GM23338 (cell line): ENCODE data around the gene OLFML3. TPM values are rescaled to one million over a fixed set of nuclear protein-coding genes. Genes with fewer than 3 reads are reported as not detected.

Experiments
- ATAC-seq: fragments of 200-7000 bp; cut with Tn5 transposase; 3 replicates; pipeline ENCODE4 v1.9.1; 2020
- DNase-seq: peaks from one replicate; pipeline ENCODE4 v3.0.0-alpha.2; 2015; ENCODE audit warnings: low spot score
- H2AFZ ChIP-seq: fragments of 200-600 bp; sonication (generic); 2 replicates; pipeline ENCODE4 v1.8.0; 2016; ENCODE audit warnings: antibody characterized with exemption, mild to moderate bottlenecking, moderate library complexity
- H3F3A ChIP-seq: fragments of 200-600 bp; sonication (generic); replicated peaks from 2 replicates; pipeline ENCODE4 v1.8.0; 2017; ENCODE audit warnings: antibody characterized with exemption, mixed run types, low read depth
- H3K27ac ChIP-seq: fragments of 200-600 bp; sonication (generic); 2 replicates; pipeline ENCODE4 v1.6.1; 2016; ENCODE audit warnings: low read depth
- H3K27me3 ChIP-seq: fragments of 200-600 bp; sonication (generic); 2 replicates; pipeline ENCODE4 v1.8.0; 2016; ENCODE audit warnings: mild to moderate bottlenecking, mixed run types, moderate library complexity; ENCODE audit not compliant: insufficient read depth
- H3K36me3 ChIP-seq: fragments of 200-600 bp; sonication (generic); 2 replicates; pipeline ENCODE4 v1.8.0; 2016; ENCODE audit warnings: mild to moderate bottlenecking; ENCODE audit not compliant: insufficient read depth
- H3K4me1 ChIP-seq: fragments of 200-600 bp; sonication (generic); 2 replicates; pipeline ENCODE4 v1.8.0; 2016; ENCODE audit warnings: mild to moderate bottlenecking, moderate library complexity; ENCODE audit not compliant: insufficient read depth
- H3K4me2 ChIP-seq: fragments of 200-600 bp; sonication (generic); 2 replicates; pipeline ENCODE4 v1.7.1; 2017; ENCODE audit warnings: mixed run types
- H3K4me3 ChIP-seq: fragments of 200-600 bp; sonication (generic); 2 replicates; pipeline ENCODE4 v1.6.1; 2016; ENCODE audit warnings: mixed run types
- H3K79me2 ChIP-seq: fragments of 200-600 bp; sonication (generic); replicated peaks from 2 replicates; pipeline ENCODE4 v1.8.0; 2017; ENCODE audit warnings: mild to moderate bottlenecking; ENCODE audit not compliant: insufficient read depth
- H3K9me2 ChIP-seq: fragments of 200-600 bp; sonication (generic); 2 replicates; pipeline ENCODE4 v1.8.0; 2017; ENCODE audit not compliant: insufficient read depth
- H4K20me1 ChIP-seq: fragments of 200-600 bp; sonication (generic); replicated peaks from 2 replicates; pipeline ENCODE4 v1.8.0; 2017; ENCODE audit warnings: mild to moderate bottlenecking; ENCODE audit not compliant: insufficient read depth
- H3K27ac Mint-ChIP-seq: 2 replicates; pipeline ENCODE4 v1.8.0; 2020; ENCODE audit warnings: inconsistent platforms, mild to moderate bottlenecking, moderate library complexity, mixed read lengths
- H3K27me3 Mint-ChIP-seq: 3 replicates; pipeline ENCODE4 v1.8.0; 2022; ENCODE audit warnings: low read depth, mild to moderate bottlenecking, moderate library complexity, mixed read lengths, inconsistent platforms; ENCODE audit not compliant: insufficient read depth, poor library complexity
- H3K36me3 Mint-ChIP-seq: 3 replicates; pipeline ENCODE4 v1.8.0; 2021; ENCODE audit warnings: low read depth, mild to moderate bottlenecking, inconsistent platforms, moderate library complexity, mixed read lengths
- H3K4me1 Mint-ChIP-seq: 3 replicates; pipeline ENCODE4 v1.8.0; 2020; ENCODE audit warnings: mild to moderate bottlenecking, inconsistent platforms, mixed read lengths
- H3K4me3 Mint-ChIP-seq: 3 replicates; pipeline ENCODE4 v1.8.0; 2021; ENCODE audit warnings: moderate library complexity, mild to moderate bottlenecking, inconsistent platforms, mixed read lengths
- H3K9me3 Mint-ChIP-seq: 3 replicates; pipeline ENCODE4 v1.8.0; 2020; ENCODE audit warnings: moderate library complexity, mild to moderate bottlenecking, inconsistent platforms, mixed read lengths
- CREB1 ChIP-seq: fragments of 250-450 bp; sonication (Bioruptor Pico); IDR thresholded peaks from 2 replicates; pipeline ENCODE4 v1.5.0; 2020; ENCODE audit warnings: low read depth, mild to moderate bottlenecking, moderate library complexity
- EZH2 ChIP-seq: fragments of 200-600 bp; sonication (generic); IDR thresholded peaks from one replicate; pipeline ENCODE4 v1.8.0; 2017; ENCODE audit warnings: antibody characterized with exemption, mild to moderate bottlenecking, low read depth; ENCODE audit not compliant: unreplicated experiment
- EZH2phosphoT487 ChIP-seq: fragments of 200-600 bp; sonication (generic); IDR thresholded peaks from one replicate; pipeline ENCODE4 v1.8.1; 2018; ENCODE audit warnings: antibody characterized with exemption; ENCODE audit not compliant: unreplicated experiment
- JUNB ChIP-seq: IDR thresholded peaks from one replicate; pipeline ENCODE4 v1.6.1; 2016; ENCODE audit warnings: antibody characterized with exemption; ENCODE audit not compliant: unreplicated experiment
- NANOG ChIP-seq: IDR thresholded peaks from 2 replicates; pipeline ENCODE4 v1.6.1; 2016; ENCODE audit warnings: antibody characterized with exemption, borderline replicate concordance
- POLR2AphosphoS5 ChIP-seq: IDR thresholded peaks from 2 replicates; pipeline ENCODE4 v1.6.1; 2016; ENCODE audit warnings: antibody characterized with exemption, low read depth
- STAT1 ChIP-seq: IDR thresholded peaks from one replicate; pipeline ENCODE4 v1.6.1; 2016; ENCODE audit warnings: antibody characterized with exemption; ENCODE audit not compliant: unreplicated experiment
- ZNF114 ChIP-seq: fragments of 250-450 bp; sonication (Bioruptor Pico); IDR thresholded peaks from 2 replicates; pipeline ENCODE4 v1.5.0; 2020; ENCODE audit warnings: mild to moderate bottlenecking, moderate library complexity
- ZNF331 ChIP-seq: fragments of 250-450 bp; sonication (Bioruptor Pico); IDR thresholded peaks from 2 replicates; pipeline ENCODE4 v1.5.0; 2020; ENCODE audit warnings: low read depth, mild to moderate bottlenecking, moderate library complexity
- polyA plus RNA-seq: library from polyadenylated mRNA; unstranded; fragments of >200 nt; fragmentation: Nextera tagmentation; extraction: Ambion mirVana; gene quantifications from 2 replicates; pipeline ENCODE4 v1.2.1, GENCODE V29; 2016
- total RNA-seq: library from RNA; depleted of rRNA; stranded (reverse); fragments of >200 nt; shearing (Covaris generic); gene quantifications from 2 replicates; pipeline ENCODE4 v1.2.3, GENCODE V29; 2014
- TF ChIP-seq, protein P1 (sequence below): fragments of 250-450 bp; sonication (Bioruptor Pico); IDR thresholded peaks from 2 replicates; pipeline ENCODE4 v1.5.0; 2020; ENCODE audit warnings: mild to moderate bottlenecking, moderate library complexity
- TF ChIP-seq, protein P2 (sequence below): IDR thresholded peaks from 2 replicates; pipeline ENCODE4 v1.6.1; 2016; ENCODE audit warnings: antibody characterized with exemption
- TF ChIP-seq, protein P3 (sequence below), 2 experiments: fragments of 200-600 bp in 1 of 2; sonication (generic) in 1 of 2; conservative IDR thresholded peaks; 2 replicates each; pipeline versions ENCODE4 v1.5.1 to v1.6.1; 2016 to 2017; ENCODE audit warnings: antibody characterized with exemption in 2 of 2, low read depth in 2 of 2, mild to moderate bottlenecking in 2 of 2, moderate library complexity in 1 of 2
- TF ChIP-seq, protein P4 (sequence below): IDR thresholded peaks from one replicate; pipeline ENCODE4 v1.6.1; 2018; ENCODE audit warnings: antibody characterized with exemption; ENCODE audit not compliant: unreplicated experiment

The OLFML3 gene
- total and polyA plus RNA-seq, 2 experiments from 2014 or later = 42.8 to 69.9 TPM

DNA sequence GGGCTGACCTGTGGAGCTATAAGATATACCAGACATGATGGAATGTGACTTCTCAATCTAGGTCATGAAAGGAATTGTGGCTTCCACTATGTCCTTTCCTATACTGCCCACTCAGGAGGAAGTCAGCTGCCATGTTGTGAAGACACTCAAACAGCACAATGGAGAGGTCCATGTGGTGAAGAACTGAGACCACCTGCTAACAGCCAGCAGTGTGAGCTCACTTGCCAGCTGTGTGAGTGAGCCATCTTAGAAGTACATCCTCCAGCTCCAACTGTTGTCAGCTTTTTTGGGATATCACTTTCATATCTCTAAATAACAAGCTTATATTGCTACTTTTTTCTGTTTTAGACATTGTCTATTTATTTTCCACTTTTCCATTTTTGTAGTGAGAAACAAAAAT, 29.7 kb downstream of the OLFML3 start:
- no peak for DNase-seq
- Histone ChIP-seq H4K20me1 (no peaks in the 10 kb centered on the region), H3K4me1 (peaks cover 20% of the 10 kb centered on the region), H3F3A (0 out of 2 replicates have a peak, but pooled peaks cover 3% of the 10 kb centered on the region), H3K27ac (no peak overlapping the region), H2AFZ (0 out of 2 replicates have a peak overlapping the region, but pooled peaks have one; percentile 35), H3K4me3 (no peak overlapping the region), H3K36me3 (no peaks in the 10 kb centered on the region), H3K4me2 (no peak overlapping the region), H3K9me2 (peaks cover 14% of the 10 kb centered on the region; the same call in 1 of the 2 replicates), H3K79me2 (no peaks in the 10 kb centered on the region), H3K27me3 (no peaks in the 10 kb centered on the region)
- ATAC-seq = no peak
- Mint-ChIP-seq H3K4me1 (peaks cover 16% of the 10 kb centered on the region), H3K27me3 (peaks cover 7% of the 10 kb centered on the region), H3K27ac (no peak overlapping the region), H3K9me3 (peaks cover 14% of the 10 kb centered on the region), H3K36me3 (peaks cover 18% of the 10 kb centered on the region), H3K4me3 (no peak overlapping the region)
- TF ChIP-seq STAT1 = no peak
- no peak for TF ChIP-seq EZH2phosphoT487
- TF ChIP-seq, protein P1, sequence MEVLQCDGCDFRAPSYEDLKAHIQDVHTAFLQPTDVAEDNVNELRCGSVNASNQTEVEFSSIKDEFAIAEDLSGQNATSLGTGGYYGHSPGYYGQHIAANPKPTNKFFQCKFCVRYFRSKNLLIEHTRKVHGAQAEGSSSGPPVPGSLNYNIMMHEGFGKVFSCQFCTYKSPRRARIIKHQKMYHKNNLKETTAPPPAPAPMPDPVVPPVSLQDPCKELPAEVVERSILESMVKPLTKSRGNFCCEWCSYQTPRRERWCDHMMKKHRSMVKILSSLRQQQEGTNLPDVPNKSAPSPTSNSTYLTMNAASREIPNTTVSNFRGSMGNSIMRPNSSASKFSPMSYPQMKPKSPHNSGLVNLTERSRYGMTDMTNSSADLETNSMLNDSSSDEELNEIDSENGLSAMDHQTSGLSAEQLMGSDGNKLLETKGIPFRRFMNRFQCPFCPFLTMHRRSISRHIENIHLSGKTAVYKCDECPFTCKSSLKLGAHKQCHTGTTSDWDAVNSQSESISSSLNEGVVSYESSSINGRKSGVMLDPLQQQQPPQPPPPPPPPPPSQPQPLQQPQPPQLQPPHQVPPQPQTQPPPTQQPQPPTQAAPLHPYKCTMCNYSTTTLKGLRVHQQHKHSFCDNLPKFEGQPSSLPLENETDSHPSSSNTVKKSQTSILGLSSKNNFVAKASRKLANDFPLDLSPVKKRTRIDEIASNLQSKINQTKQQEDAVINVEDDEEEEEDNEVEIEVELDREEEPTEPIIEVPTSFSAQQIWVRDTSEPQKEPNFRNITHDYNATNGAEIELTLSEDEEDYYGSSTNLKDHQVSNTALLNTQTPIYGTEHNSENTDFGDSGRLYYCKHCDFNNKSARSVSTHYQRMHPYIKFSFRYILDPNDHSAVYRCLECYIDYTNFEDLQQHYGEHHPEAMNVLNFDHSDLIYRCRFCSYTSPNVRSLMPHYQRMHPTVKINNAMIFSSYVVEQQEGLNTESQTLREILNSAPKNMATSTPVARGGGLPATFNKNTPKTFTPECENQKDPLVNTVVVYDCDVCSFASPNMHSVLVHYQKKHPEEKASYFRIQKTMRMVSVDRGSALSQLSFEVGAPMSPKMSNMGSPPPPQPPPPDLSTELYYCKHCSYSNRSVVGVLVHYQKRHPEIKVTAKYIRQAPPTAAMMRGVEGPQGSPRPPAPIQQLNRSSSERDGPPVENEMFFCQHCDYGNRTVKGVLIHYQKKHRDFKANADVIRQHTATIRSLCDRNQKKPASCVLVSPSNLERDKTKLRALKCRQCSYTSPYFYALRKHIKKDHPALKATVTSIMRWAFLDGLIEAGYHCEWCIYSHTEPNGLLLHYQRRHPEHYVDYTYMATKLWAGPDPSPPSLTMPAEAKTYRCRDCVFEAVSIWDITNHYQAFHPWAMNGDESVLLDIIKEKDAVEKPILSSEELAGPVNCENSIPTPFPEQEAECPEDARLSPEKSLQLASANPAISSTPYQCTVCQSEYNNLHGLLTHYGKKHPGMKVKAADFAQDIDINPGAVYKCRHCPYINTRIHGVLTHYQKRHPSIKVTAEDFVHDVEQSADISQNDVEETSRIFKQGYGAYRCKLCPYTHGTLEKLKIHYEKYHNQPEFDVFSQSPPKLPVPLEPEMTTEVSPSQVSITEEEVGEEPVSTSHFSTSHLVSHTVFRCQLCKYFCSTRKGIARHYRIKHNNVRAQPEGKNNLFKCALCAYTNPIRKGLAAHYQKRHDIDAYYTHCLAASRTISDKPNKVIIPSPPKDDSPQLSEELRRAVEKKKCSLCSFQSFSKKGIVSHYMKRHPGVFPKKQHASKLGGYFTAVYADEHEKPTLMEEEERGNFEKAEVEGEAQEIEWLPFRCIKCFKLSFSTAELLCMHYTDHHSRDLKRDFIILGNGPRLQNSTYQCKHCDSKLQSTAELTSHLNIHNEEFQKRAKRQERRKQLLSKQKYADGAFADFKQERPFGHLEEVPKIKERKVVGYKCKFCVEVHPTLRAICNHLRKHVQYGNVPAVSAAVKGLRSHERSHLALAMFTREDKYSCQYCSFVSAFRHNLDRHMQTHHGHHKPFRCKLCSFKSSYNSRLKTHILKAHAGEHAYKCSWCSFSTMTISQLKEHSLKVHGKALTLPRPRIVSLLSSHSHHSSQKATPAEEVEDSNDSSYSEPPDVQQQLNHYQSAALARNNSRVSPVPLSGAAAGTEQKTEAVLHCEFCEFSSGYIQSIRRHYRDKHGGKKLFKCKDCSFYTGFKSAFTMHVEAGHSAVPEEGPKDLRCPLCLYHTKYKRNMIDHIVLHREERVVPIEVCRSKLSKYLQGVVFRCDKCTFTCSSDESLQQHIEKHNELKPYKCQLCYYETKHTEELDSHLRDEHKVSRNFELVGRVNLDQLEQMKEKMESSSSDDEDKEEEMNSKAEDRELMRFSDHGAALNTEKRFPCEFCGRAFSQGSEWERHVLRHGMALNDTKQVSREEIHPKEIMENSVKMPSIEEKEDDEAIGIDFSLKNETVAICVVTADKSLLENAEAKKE (CRISPR knock-in tag) = no peak
- TF ChIP-seq, protein P2, sequence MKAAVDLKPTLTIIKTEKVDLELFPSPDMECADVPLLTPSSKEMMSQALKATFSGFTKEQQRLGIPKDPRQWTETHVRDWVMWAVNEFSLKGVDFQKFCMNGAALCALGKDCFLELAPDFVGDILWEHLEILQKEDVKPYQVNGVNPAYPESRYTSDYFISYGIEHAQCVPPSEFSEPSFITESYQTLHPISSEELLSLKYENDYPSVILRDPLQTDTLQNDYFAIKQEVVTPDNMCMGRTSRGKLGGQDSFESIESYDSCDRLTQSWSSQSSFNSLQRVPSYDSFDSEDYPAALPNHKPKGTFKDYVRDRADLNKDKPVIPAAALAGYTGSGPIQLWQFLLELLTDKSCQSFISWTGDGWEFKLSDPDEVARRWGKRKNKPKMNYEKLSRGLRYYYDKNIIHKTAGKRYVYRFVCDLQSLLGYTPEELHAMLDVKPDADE = no peak
- TF ChIP-seq, protein P3, sequence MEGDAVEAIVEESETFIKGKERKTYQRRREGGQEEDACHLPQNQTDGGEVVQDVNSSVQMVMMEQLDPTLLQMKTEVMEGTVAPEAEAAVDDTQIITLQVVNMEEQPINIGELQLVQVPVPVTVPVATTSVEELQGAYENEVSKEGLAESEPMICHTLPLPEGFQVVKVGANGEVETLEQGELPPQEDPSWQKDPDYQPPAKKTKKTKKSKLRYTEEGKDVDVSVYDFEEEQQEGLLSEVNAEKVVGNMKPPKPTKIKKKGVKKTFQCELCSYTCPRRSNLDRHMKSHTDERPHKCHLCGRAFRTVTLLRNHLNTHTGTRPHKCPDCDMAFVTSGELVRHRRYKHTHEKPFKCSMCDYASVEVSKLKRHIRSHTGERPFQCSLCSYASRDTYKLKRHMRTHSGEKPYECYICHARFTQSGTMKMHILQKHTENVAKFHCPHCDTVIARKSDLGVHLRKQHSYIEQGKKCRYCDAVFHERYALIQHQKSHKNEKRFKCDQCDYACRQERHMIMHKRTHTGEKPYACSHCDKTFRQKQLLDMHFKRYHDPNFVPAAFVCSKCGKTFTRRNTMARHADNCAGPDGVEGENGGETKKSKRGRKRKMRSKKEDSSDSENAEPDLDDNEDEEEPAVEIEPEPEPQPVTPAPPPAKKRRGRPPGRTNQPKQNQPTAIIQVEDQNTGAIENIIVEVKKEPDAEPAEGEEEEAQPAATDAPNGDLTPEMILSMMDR (conservative IDR thresholded peaks at IDR 0.05; ENCODE audit: low read depth in 2 of 2) = no peak
- TF ChIP-seq NANOG = no peak
- TF ChIP-seq JUNB = no peak
- TF ChIP-seq EZH2 = no peak
- no peak for TF ChIP-seq ZNF114
- TF ChIP-seq, protein P4, sequence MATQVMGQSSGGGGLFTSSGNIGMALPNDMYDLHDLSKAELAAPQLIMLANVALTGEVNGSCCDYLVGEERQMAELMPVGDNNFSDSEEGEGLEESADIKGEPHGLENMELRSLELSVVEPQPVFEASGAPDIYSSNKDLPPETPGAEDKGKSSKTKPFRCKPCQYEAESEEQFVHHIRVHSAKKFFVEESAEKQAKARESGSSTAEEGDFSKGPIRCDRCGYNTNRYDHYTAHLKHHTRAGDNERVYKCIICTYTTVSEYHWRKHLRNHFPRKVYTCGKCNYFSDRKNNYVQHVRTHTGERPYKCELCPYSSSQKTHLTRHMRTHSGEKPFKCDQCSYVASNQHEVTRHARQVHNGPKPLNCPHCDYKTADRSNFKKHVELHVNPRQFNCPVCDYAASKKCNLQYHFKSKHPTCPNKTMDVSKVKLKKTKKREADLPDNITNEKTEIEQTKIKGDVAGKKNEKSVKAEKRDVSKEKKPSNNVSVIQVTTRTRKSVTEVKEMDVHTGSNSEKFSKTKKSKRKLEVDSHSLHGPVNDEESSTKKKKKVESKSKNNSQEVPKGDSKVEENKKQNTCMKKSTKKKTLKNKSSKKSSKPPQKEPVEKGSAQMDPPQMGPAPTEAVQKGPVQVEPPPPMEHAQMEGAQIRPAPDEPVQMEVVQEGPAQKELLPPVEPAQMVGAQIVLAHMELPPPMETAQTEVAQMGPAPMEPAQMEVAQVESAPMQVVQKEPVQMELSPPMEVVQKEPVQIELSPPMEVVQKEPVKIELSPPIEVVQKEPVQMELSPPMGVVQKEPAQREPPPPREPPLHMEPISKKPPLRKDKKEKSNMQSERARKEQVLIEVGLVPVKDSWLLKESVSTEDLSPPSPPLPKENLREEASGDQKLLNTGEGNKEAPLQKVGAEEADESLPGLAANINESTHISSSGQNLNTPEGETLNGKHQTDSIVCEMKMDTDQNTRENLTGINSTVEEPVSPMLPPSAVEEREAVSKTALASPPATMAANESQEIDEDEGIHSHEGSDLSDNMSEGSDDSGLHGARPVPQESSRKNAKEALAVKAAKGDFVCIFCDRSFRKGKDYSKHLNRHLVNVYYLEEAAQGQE = no peak
- no peak for TF ChIP-seq ZNF331
- no peak for TF ChIP-seq CREB1
- no peak for TF ChIP-seq POLR2AphosphoS5
